GM23248 (cell line): ENCODE data around the gene ERP27. TPM values are rescaled to one million over a fixed set of nuclear protein-coding genes. Genes with fewer than 3 reads are reported as not detected.
A peak's percentile ranks its signal among the peaks of the same experiment; 100 is the strongest.

Experiments
- DNase-seq: peaks from one replicate; pipeline ENCODE4 v3.0.0-alpha.2; 2015
- H2AFZ ChIP-seq: fragments of 200-600 bp; sonication (generic); 2 replicates; pipeline ENCODE4 v1.6.1; 2016; ENCODE audit warnings: antibody characterized with exemption
- H3F3A ChIP-seq: fragments of 200-600 bp; sonication (generic); 2 replicates; pipeline ENCODE4 v1.6.1; 2016; ENCODE audit warnings: mild to moderate bottlenecking, antibody characterized with exemption, mixed run types; ENCODE audit not compliant: insufficient read depth
- H3K27ac ChIP-seq: fragments of 200-600 bp; sonication (generic); 2 replicates; pipeline ENCODE4 v1.5.1; 2016; ENCODE audit warnings: mild to moderate bottlenecking
- H3K27me3 ChIP-seq: fragments of 200-600 bp; sonication (generic); replicated peaks from 2 replicates; pipeline ENCODE4 v1.6.1; 2016; ENCODE audit warnings: mild to moderate bottlenecking; ENCODE audit not compliant: insufficient read depth
- H3K36me3 ChIP-seq: fragments of 200-600 bp; sonication (generic); 2 replicates; pipeline ENCODE4 v1.6.1; 2016; ENCODE audit warnings: low read depth, mild to moderate bottlenecking
- H3K4me1 ChIP-seq: fragments of 200-600 bp; sonication (generic); 2 replicates; pipeline ENCODE4 v1.6.1; 2016; ENCODE audit warnings: mild to moderate bottlenecking; ENCODE audit not compliant: insufficient read depth
- H3K4me2 ChIP-seq: fragments of 200-600 bp; sonication (generic); one replicate; pipeline ENCODE4 v1.6.1; 2016; ENCODE audit warnings: mild to moderate bottlenecking; ENCODE audit not compliant: unreplicated experiment
- H3K4me3 ChIP-seq: fragments of 200-600 bp; sonication (generic); 2 replicates; pipeline ENCODE4 v1.5.1; 2016; ENCODE audit warnings: mild to moderate bottlenecking
- H3K79me2 ChIP-seq: fragments of 200-600 bp; sonication (generic); 2 replicates; pipeline ENCODE4 v1.6.1; 2016; ENCODE audit warnings: mild to moderate bottlenecking; ENCODE audit not compliant: insufficient read depth
- H3K9ac ChIP-seq: fragments of 200-600 bp; sonication (generic); 2 replicates; pipeline ENCODE4 v1.6.1; 2016; ENCODE audit warnings: mild to moderate bottlenecking
- H3K9me2 ChIP-seq: fragments of 200-600 bp; sonication (generic); 2 replicates; pipeline ENCODE4 v1.6.1; 2016; ENCODE audit warnings: mixed run types, mild to moderate bottlenecking, moderate library complexity; ENCODE audit not compliant: insufficient read depth
- H3K9me3 ChIP-seq: fragments of 200-600 bp; sonication (generic); one replicate; pipeline ENCODE4 v1.6.1; 2017; ENCODE audit warnings: low read depth
- H4K20me1 ChIP-seq: fragments of 200-600 bp; sonication (generic); 2 replicates; pipeline ENCODE4 v1.6.0; 2016; ENCODE audit not compliant: insufficient read depth
- EZH2 ChIP-seq: fragments of 200-600 bp; sonication (generic); IDR thresholded peaks from 2 replicates; pipeline ENCODE4 v1.6.1; 2018; ENCODE audit warnings: antibody characterized with exemption, mild to moderate bottlenecking; ENCODE audit not compliant: insufficient read depth, poor library complexity, severe bottlenecking
- EZH2phosphoT487 ChIP-seq: fragments of 200-600 bp; sonication (generic); IDR thresholded peaks from 2 replicates; pipeline ENCODE4 v1.6.1; 2018; ENCODE audit warnings: antibody characterized with exemption, moderate library complexity, mild to moderate bottlenecking, low read depth; ENCODE audit not compliant: insufficient read depth
- WGBS, 2 experiments: methylation state at CpG; one replicate each; pipeline ENCODE4 v1.1.6; 2015 to 2017; ENCODE audit warnings: low lambda C conversion rate in 2 of 2, low coverage in 1 of 2; ENCODE audit errors: missing lambda C conversion rate in 2 of 2; 5-methylcytosine and 5-hydroxymethylcytosine counted together
- in situ Hi-C: fragments of 300-500 bp; cut with MboI; formaldehyde crosslinking; loops from 2 replicates; pipeline ENCODE4 v1.15.0; 2020
- polyA plus RNA-seq: library from polyadenylated mRNA; unstranded; fragments of >200 nt; fragmentation: Nextera tagmentation; extraction: Ambion mirVana; gene quantifications from 2 replicates; pipeline ENCODE4 v1.2.1, GENCODE V29; 2016
- total RNA-seq: library from RNA; depleted of rRNA; stranded (reverse); fragments of >200 nt; shearing (Covaris generic); gene quantifications from 2 replicates; pipeline ENCODE4 v1.2.3, GENCODE V29; 2014

The ERP27 gene
- total and polyA plus RNA-seq, 2 experiments from 2014 or later: not detected

- Histone ChIP-seq H3K4me3 (no peak overlapping the region), H3K79me2 (no peaks in the 10 kb centered on the region), H3K4me1 (no peaks in the 10 kb centered on the region), H4K20me1 (no peaks in the 10 kb centered on the region), H3K36me3 (no peaks in the 10 kb centered on the region), H3K9ac (no peak overlapping the region), H2AFZ (no peak overlapping the region), H3K9me2 (no peaks in the 10 kb centered on the region), H3K27ac (no peak overlapping the region), H3F3A (no peaks in the 10 kb centered on the region), H3K27me3 (peaks cover 10% of the 10 kb centered on the region; the same call in 1 of the 2 replicates), H3K4me2 (no peak overlapping the region), H3K9me3 (no peaks in the 10 kb centered on the region)
- in situ Hi-C loops: no loop called here
- WGBS, 2 experiments: 76 to 78% methylated on average over 2 of the region's 2 CpGs
- DNase-seq: no peak
- no peak for TF ChIP-seq EZH2
Measured at GRCh38 chr12:14982991-14983390, 44.7 kb upstream of the ERP27 start.

DNA sequence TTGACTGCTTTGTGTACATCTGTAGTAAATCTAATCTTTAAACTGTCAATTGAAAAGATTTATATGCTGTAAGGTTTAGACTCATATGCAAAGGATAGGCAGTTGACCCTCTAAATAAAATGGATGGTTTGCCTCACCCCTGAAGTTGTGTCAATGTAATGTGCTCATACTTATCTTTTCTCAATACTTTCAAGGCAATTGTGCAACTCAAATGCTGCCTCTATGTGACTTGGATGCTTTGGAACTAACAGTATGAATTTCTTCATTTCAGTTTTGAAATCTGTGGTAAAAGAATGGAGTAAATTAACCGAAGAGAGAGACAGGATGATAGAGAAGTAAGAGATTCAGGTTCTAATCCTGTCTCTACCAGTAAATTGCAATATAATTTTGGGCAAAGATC, 44.2 kb upstream of the ERP27 start:
- TF ChIP-seq EZH2 (no peak), EZH2phosphoT487 (no peak)
- Histone ChIP-seq H3K27me3 (peaks cover 10% of the 10 kb centered on the region; the same call in 1 of the 2 replicates), H3K27ac (no peak overlapping the region), H4K20me1 (no peaks in the 10 kb centered on the region), H3K79me2 (no peaks in the 10 kb centered on the region), H3K4me3 (no peak overlapping the region), H3K4me2 (no peak overlapping the region), H2AFZ (no peak overlapping the region), H3K4me1 (no peaks in the 10 kb centered on the region), H3K36me3 (no peaks in the 10 kb centered on the region), H3K9me2 (no peaks in the 10 kb centered on the region), H3K9me3 (no peaks in the 10 kb centered on the region), H3F3A (no peaks in the 10 kb centered on the region), H3K9ac (no peak overlapping the region)
- in situ Hi-C loops: no loop called here
- 67 to 78% methylated on average over 1 of the region's 1 CpG for WGBS, 2 experiments
- peak; percentile 9 for DNase-seq

GRCh38 chr12:14981049-14981448, 42.7 kb upstream of the ERP27 start:
- Histone ChIP-seq H3K4me3 (no peak overlapping the region), H3F3A (no peaks in the 10 kb centered on the region), H3K9ac (no peak overlapping the region), H3K27me3 (peaks cover 10% of the 10 kb centered on the region; the same call in 1 of the 2 replicates), H3K36me3 (no peaks in the 10 kb centered on the region), H2AFZ (no peak overlapping the region), H4K20me1 (no peaks in the 10 kb centered on the region), H3K4me1 (no peaks in the 10 kb centered on the region), H3K9me3 (no peaks in the 10 kb centered on the region), H3K27ac (no peak overlapping the region), H3K79me2 (no peaks in the 10 kb centered on the region), H3K4me2 (no peak overlapping the region), H3K9me2 (no peaks in the 10 kb centered on the region)
- no peak for DNase-seq
- TF ChIP-seq EZH2phosphoT487 (no peak), EZH2 (no peak)
- WGBS, 2 experiments: 78 to 83% methylated on average over 2 of the region's 2 CpGs
- in situ Hi-C loops: no loop called here

DNA sequence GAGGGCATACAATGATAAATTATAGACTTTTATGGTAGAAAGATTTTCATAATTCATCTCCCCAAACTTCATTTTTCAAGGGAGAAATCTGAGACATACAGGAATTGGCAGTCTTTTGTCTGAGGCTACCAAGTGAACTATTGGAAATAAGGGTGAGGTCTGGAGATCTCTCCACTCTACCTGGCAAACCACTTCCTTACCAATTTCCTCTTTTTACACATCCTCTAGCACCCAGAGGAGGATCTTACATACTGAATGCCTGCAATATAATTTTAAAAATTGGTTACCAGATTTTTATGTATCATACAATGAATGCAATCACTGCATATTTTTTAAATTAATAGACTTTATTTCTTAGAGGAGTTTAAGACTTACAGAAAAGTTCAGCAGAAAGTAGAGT, 41.1 kb upstream of the ERP27 start:
- Histone ChIP-seq H3K9me2 (no peaks in the 10 kb centered on the region), H3K27ac (no peak overlapping the region), H3F3A (no peaks in the 10 kb centered on the region), H2AFZ (no peak overlapping the region), H3K9ac (no peak overlapping the region), H3K27me3 (peaks cover 15% of the 10 kb centered on the region; the same call in 1 of the 2 replicates), H3K4me3 (no peak overlapping the region), H3K36me3 (no peaks in the 10 kb centered on the region), H3K4me2 (no peak overlapping the region), H3K79me2 (no peaks in the 10 kb centered on the region), H3K4me1 (no peaks in the 10 kb centered on the region), H3K9me3 (no peaks in the 10 kb centered on the region), H4K20me1 (no peaks in the 10 kb centered on the region)
- no peak for DNase-seq
- in situ Hi-C loops: no loop called here
- no peak for TF ChIP-seq EZH2

GRCh38 chr12:14976658-14977057, 38.3 kb upstream of the ERP27 start:
- 85% methylated on average over 3 of the region's 3 CpGs for WGBS, 2 experiments
- Histone ChIP-seq H3K27ac (no peak overlapping the region), H3K79me2 (no peaks in the 10 kb centered on the region), H3K4me1 (no peaks in the 10 kb centered on the region), H3K4me2 (no peak overlapping the region), H3F3A (no peaks in the 10 kb centered on the region), H3K9me2 (no peaks in the 10 kb centered on the region), H3K27me3 (peaks cover 15% of the 10 kb centered on the region; the same call in 1 of the 2 replicates), H3K9me3 (no peaks in the 10 kb centered on the region), H3K36me3 (no peaks in the 10 kb centered on the region), H3K4me3 (no peak overlapping the region), H3K9ac (no peak overlapping the region), H4K20me1 (no peaks in the 10 kb centered on the region), H2AFZ (no peak overlapping the region)
- TF ChIP-seq EZH2: no peak
- no peak for TF ChIP-seq EZH2phosphoT487
- DNase-seq: no peak
- in situ Hi-C loops: no loop called here
